Ishikawa (cell line): ENCODE measurements around the gene GNB5.

ENCODE experiments used
- CEBPB ChIP-seq: IDR thresholded peaks from 2 replicates; pipeline ENCODE4 v1.6.1; 2012
- CREB1 ChIP-seq: IDR thresholded peaks from 2 replicates; pipeline ENCODE4 v1.6.1; 2012; ENCODE audit warnings: low read depth
- EGR1 ChIP-seq: IDR thresholded peaks from 2 replicates; pipeline ENCODE4 v1.6.1; 2012
- EP300 ChIP-seq: IDR thresholded peaks from 2 replicates; pipeline ENCODE4 v1.6.1; 2012; ENCODE audit warnings: borderline replicate concordance
- FOXM1 ChIP-seq: IDR thresholded peaks from 2 replicates; pipeline ENCODE4 v1.6.1; 2012; ENCODE audit warnings: low read depth, borderline replicate concordance
- MAX ChIP-seq: IDR thresholded peaks from 2 replicates; pipeline ENCODE4 v1.6.1; 2012
- NFIC ChIP-seq: IDR thresholded peaks from 2 replicates; pipeline ENCODE4 v1.6.1; 2012
- RAD21 ChIP-seq: IDR thresholded peaks from 2 replicates; pipeline ENCODE4 v1.6.1; 2012; ENCODE audit warnings: low read depth
- REST ChIP-seq: IDR thresholded peaks from 2 replicates; pipeline ENCODE4 v1.6.1; 2012; ENCODE audit warnings: low read depth, mild to moderate bottlenecking
- TAF1 ChIP-seq: IDR thresholded peaks from 2 replicates; pipeline ENCODE4 v1.6.1; 2012; ENCODE audit warnings: low read depth, mild to moderate bottlenecking
- TCF12 ChIP-seq: IDR thresholded peaks from 2 replicates; pipeline ENCODE4 v1.6.1; 2012; ENCODE audit warnings: low read depth
- TEAD4 ChIP-seq: IDR thresholded peaks from 2 replicates; pipeline ENCODE4 v1.6.1; 2012
- USF1 ChIP-seq: IDR thresholded peaks from 2 replicates; pipeline ENCODE4 v1.6.1; 2012
- YY1 ChIP-seq: IDR thresholded peaks from 2 replicates; pipeline ENCODE4 v1.6.1; 2012; ENCODE audit warnings: low read depth
- ZBTB7A ChIP-seq: IDR thresholded peaks from 2 replicates; pipeline ENCODE4 v1.6.1; 2012; ENCODE audit warnings: low read depth

GNB5 gene

GRCh38 chr15:52234596-52235541 lies 43.7 kb upstream of the GNB5 start:
- no peak for TF ChIP-seq FOXM1
- TF ChIP-seq MAX: no peak
- no peak for TF ChIP-seq NFIC
- no peak for TF ChIP-seq TAF1
- no peak for TF ChIP-seq EP300
- no peak for TF ChIP-seq YY1
- no peak for TF ChIP-seq EGR1
- TF ChIP-seq TEAD4: no peak
- TF ChIP-seq CREB1: no peak
- no peak for TF ChIP-seq RAD21
- TF ChIP-seq CEBPB: no peak
- TF ChIP-seq USF1: no peak

GRCh38 chr15:52233405-52233804 lies 42.2 kb upstream of the GNB5 start:
- TF ChIP-seq MAX (no peak), TAF1 (no peak), TEAD4 (no peak), RAD21 (no peak), EP300 (no peak), NFIC (no peak), EGR1 (no peak), CEBPB (no peak), FOXM1 (no peak), CREB1 (no peak), USF1 (no peak), TCF12 (no peak), REST (no peak), ZBTB7A (no peak)

GRCh38 chr15:52232327-52232726 lies 41.1 kb upstream of the GNB5 start:
- TF ChIP-seq NFIC (no peak), CEBPB (no peak), REST (no peak), CREB1 (no peak), EGR1 (no peak), FOXM1 (no peak), TAF1 (no peak), ZBTB7A (no peak)

GRCh38 chr15:52230073-52230472 lies 38.9 kb upstream of the GNB5 start:
- TF ChIP-seq CREB1 (no peak), FOXM1 (no peak), TCF12 (no peak), CEBPB (no peak), TEAD4 (no peak), USF1 (no peak), REST (no peak), EP300 (no peak), MAX (no peak), RAD21 (no peak), EGR1 (no peak), NFIC (no peak), TAF1 (no peak), YY1 (no peak), ZBTB7A (no peak)
